ENCODE results near the gene ZBTB21.

The ZBTB21 gene

GRCh38 chr21:42016364-42016985, 6.3 kb upstream of the ZBTB21 start:
- no peak overlapping the region for H3K27ac ChIP-seq (replicated peaks; ENCODE audit: low read length)
- H2AFZ ChIP-seq (ENCODE audit: low read length), result no peak overlapping the region
- no peak overlapping the region for H3K9ac ChIP-seq (ENCODE audit: low read depth, low read length, poor library complexity)
- peaks cover 0 to 32% (median 8%) of the 10 kb centered on the region in 3 experiments for H3K27me3 ChIP-seq (ENCODE audit: control insufficient read depth in 3 of 3, insufficient read depth in 3 of 3, low read depth in 1 of 3, low read length in 3 of 3)
- H2BK120ac ChIP-seq (ENCODE audit: low read depth, low read length), result no peak overlapping the region
- no peak overlapping the region for H3K23ac ChIP-seq (ENCODE audit: low read depth, low read length, poor library complexity)
- H4K91ac ChIP-seq (ENCODE audit: low read depth, low read length, poor library complexity), result no peak overlapping the region
- H3K79me1 ChIP-seq (ENCODE audit: low read depth, low read length), result no peaks in the 10 kb centered on the region
- H3K9me3 ChIP-seq (replicated peaks in 1 of 2; ENCODE audit: control insufficient read depth in 2 of 2, insufficient read depth in 1 of 2, low read depth in 1 of 2, low read length in 2 of 2), result peaks cover 2 to 10% of the 10 kb centered on the region in 2 donors
- no peak overlapping the region for H3K4me2 ChIP-seq (ENCODE audit: insufficient read depth, low read length, poor library complexity, severe bottlenecking)
- H3K36me3 ChIP-seq (replicated peaks in 1 of 2; ENCODE audit: control insufficient read depth in 2 of 2, insufficient read depth in 2 of 2, low read length in 2 of 2), result no peaks in the 10 kb centered on the region
- no peak for DNase-seq (ENCODE audit: low spot score)
- no peak overlapping the region for H2BK15ac ChIP-seq (ENCODE audit: low read length)
- H4K8ac ChIP-seq (ENCODE audit: low read depth, low read length), result no peak overlapping the region
- H3K4ac ChIP-seq (ENCODE audit: low read length), result no peak overlapping the region
- no peak overlapping the region for H2BK5ac ChIP-seq (ENCODE audit: low read length)
- H3K4me3 ChIP-seq (ENCODE audit: low read length in 2 of 2), result no peak overlapping the region
- H2AK5ac ChIP-seq (ENCODE audit: low read depth, low read length), result peak overlapping the region; percentile 35
- peak overlapping the region; percentile 9 for H3K18ac ChIP-seq (ENCODE audit: low read length)
- H3K14ac ChIP-seq (ENCODE audit: low read length), result no peak overlapping the region
- H3K4me1 ChIP-seq (ENCODE audit: control insufficient read depth in 2 of 2, insufficient read depth in 1 of 2, low read depth in 1 of 2, low read length in 2 of 2), result peaks cover 5 to 6% of the 10 kb centered on the region in 2 donors
- H2BK12ac ChIP-seq (ENCODE audit: low read length), result peak overlapping the region; percentile 35
- no CpG with 5 or more reads among the region's 19 CpGs for WGBS, 2 donors (ENCODE audit: extremely low coverage in 2 of 2, insufficient read length in 2 of 2, insufficient replicate concordance in 1 of 2)

GRCh38 chr21:42013931-42014330, 3.8 kb upstream of the ZBTB21 start:
- Histone ChIP-seq H3K79me1 (ENCODE audit: low read depth, low read length) (no peaks in the 10 kb centered on the region), H3K9me3 (replicated peaks in 1 of 2; ENCODE audit: control insufficient read depth in 2 of 2, insufficient read depth in 1 of 2, low read depth in 1 of 2, low read length in 2 of 2) (peaks cover 2 to 10% of the 10 kb centered on the region in 2 donors), H2BK12ac (ENCODE audit: low read length) (no peak overlapping the region), H3K9ac (ENCODE audit: low read depth, low read length, poor library complexity) (no peak overlapping the region), H3K4ac (ENCODE audit: low read length) (no peak overlapping the region), H2BK120ac (ENCODE audit: low read depth, low read length) (no peak overlapping the region), H3K27me3 (ENCODE audit: control insufficient read depth in 3 of 3, insufficient read depth in 3 of 3, low read depth in 1 of 3, low read length in 3 of 3) (peaks cover 0 to 28% (median 8%) of the 10 kb centered on the region in 3 experiments), H4K91ac (ENCODE audit: low read depth, low read length, poor library complexity) (no peak overlapping the region), H3K4me2 (ENCODE audit: insufficient read depth, low read length, poor library complexity, severe bottlenecking) (no peak overlapping the region), H2BK5ac (ENCODE audit: low read length) (no peak overlapping the region), H2AFZ (ENCODE audit: low read length) (no peak overlapping the region), H2BK15ac (ENCODE audit: low read length) (no peak overlapping the region), H3K4me1 (ENCODE audit: control insufficient read depth in 2 of 2, insufficient read depth in 1 of 2, low read depth in 1 of 2, low read length in 2 of 2) (peaks cover 0 to 1% of the 10 kb centered on the region in 2 donors), H3K18ac (ENCODE audit: low read length) (no peak overlapping the region), H3K23ac (ENCODE audit: low read depth, low read length, poor library complexity) (no peak overlapping the region), H3K36me3 (replicated peaks in 1 of 2; ENCODE audit: control insufficient read depth in 2 of 2, insufficient read depth in 2 of 2, low read length in 2 of 2) (no peaks in the 10 kb centered on the region), H4K8ac (ENCODE audit: low read depth, low read length) (no peak overlapping the region), H3K27ac (replicated peaks; ENCODE audit: low read length) (no peak overlapping the region), H3K14ac (ENCODE audit: low read length) (no peak overlapping the region), H3K4me3 (ENCODE audit: low read length in 2 of 2) (no peak overlapping the region), H2AK5ac (ENCODE audit: low read depth, low read length) (no peak overlapping the region)
- WGBS, 2 donors (ENCODE audit: extremely low coverage in 2 of 2, insufficient read length in 2 of 2, insufficient replicate concordance in 1 of 2), result no CpG with 5 or more reads among the region's 7 CpGs
- no peak for DNase-seq (ENCODE audit: low spot score)

GRCh38 chr21:42013376-42013775, 3.2 kb upstream of the ZBTB21 start:
- Histone ChIP-seq H4K91ac (ENCODE audit: low read depth, low read length, poor library complexity) (no peak overlapping the region), H3K4ac (ENCODE audit: low read length) (no peak overlapping the region), H3K4me2 (ENCODE audit: insufficient read depth, low read length, poor library complexity, severe bottlenecking) (no peak overlapping the region), H3K9me3 (replicated peaks in 1 of 2; ENCODE audit: control insufficient read depth in 2 of 2, insufficient read depth in 1 of 2, low read depth in 1 of 2, low read length in 2 of 2) (peaks cover 2 to 10% of the 10 kb centered on the region in 2 donors), H2BK12ac (ENCODE audit: low read length) (no peak overlapping the region), H2AFZ (ENCODE audit: low read length) (no peak overlapping the region), H2BK15ac (ENCODE audit: low read length) (no peak overlapping the region), H3K23ac (ENCODE audit: low read depth, low read length, poor library complexity) (no peak overlapping the region), H3K79me1 (ENCODE audit: low read depth, low read length) (no peaks in the 10 kb centered on the region), H3K18ac (ENCODE audit: low read length) (no peak overlapping the region), H3K36me3 (replicated peaks in 1 of 2; ENCODE audit: control insufficient read depth in 2 of 2, insufficient read depth in 2 of 2, low read length in 2 of 2) (no peaks in the 10 kb centered on the region), H3K27me3 (ENCODE audit: control insufficient read depth in 3 of 3, insufficient read depth in 3 of 3, low read depth in 1 of 3, low read length in 3 of 3) (peaks cover 0 to 26% (median 8%) of the 10 kb centered on the region in 3 experiments), H3K4me3 (ENCODE audit: low read length in 2 of 2) (no peak overlapping the region), H3K9ac (ENCODE audit: low read depth, low read length, poor library complexity) (no peak overlapping the region), H2AK5ac (ENCODE audit: low read depth, low read length) (no peak overlapping the region), H2BK5ac (ENCODE audit: low read length) (no peak overlapping the region), H3K4me1 (ENCODE audit: control insufficient read depth in 2 of 2, insufficient read depth in 1 of 2, low read depth in 1 of 2, low read length in 2 of 2) (peaks cover 0 to 1% of the 10 kb centered on the region in 2 donors), H3K27ac (replicated peaks; ENCODE audit: low read length) (no peak overlapping the region), H4K8ac (ENCODE audit: low read depth, low read length) (no peak overlapping the region), H3K14ac (ENCODE audit: low read length) (no peak overlapping the region), H2BK120ac (ENCODE audit: low read depth, low read length) (no peak overlapping the region)
- no CpG with 5 or more reads among the region's 4 CpGs for WGBS, 2 donors (ENCODE audit: extremely low coverage in 2 of 2, insufficient read length in 2 of 2, insufficient replicate concordance in 1 of 2)
- DNase-seq (ENCODE audit: low spot score), result no peak

- H3K27ac ChIP-seq (replicated peaks; ENCODE audit: low read length), result no peak overlapping the region
- no peak for DNase-seq (ENCODE audit: low spot score)
- no peak overlapping the region for H3K4me3 ChIP-seq (ENCODE audit: low read length in 2 of 2)
- H3K9me3 ChIP-seq (replicated peaks in 1 of 2; ENCODE audit: control insufficient read depth in 2 of 2, insufficient read depth in 1 of 2, low read depth in 1 of 2, low read length in 2 of 2), result peaks cover 2 to 10% of the 10 kb centered on the region in 2 donors
- H2BK120ac ChIP-seq (ENCODE audit: low read depth, low read length), result no peak overlapping the region
- H4K91ac ChIP-seq (ENCODE audit: low read depth, low read length, poor library complexity), result no peak overlapping the region
- no peaks in the 10 kb centered on the region for H3K79me1 ChIP-seq (ENCODE audit: low read depth, low read length)
- peaks cover 0 to 1% of the 10 kb centered on the region in 2 donors for H3K4me1 ChIP-seq (ENCODE audit: control insufficient read depth in 2 of 2, insufficient read depth in 1 of 2, low read depth in 1 of 2, low read length in 2 of 2)
- no peak overlapping the region for H4K8ac ChIP-seq (ENCODE audit: low read depth, low read length)
- H2AK5ac ChIP-seq (ENCODE audit: low read depth, low read length), result no peak overlapping the region
- no peak overlapping the region for H2AFZ ChIP-seq (ENCODE audit: low read length)
- no peak overlapping the region for H3K4me2 ChIP-seq (ENCODE audit: insufficient read depth, low read length, poor library complexity, severe bottlenecking)
- no peak overlapping the region for H3K4ac ChIP-seq (ENCODE audit: low read length)
- H2BK15ac ChIP-seq (ENCODE audit: low read length), result no peak overlapping the region
- no peak overlapping the region for H2BK5ac ChIP-seq (ENCODE audit: low read length)
- H3K23ac ChIP-seq (ENCODE audit: low read depth, low read length, poor library complexity), result no peak overlapping the region
- no peak overlapping the region for H3K18ac ChIP-seq (ENCODE audit: low read length)
- H3K14ac ChIP-seq (ENCODE audit: low read length), result no peak overlapping the region
- H3K27me3 ChIP-seq (ENCODE audit: control insufficient read depth in 3 of 3, insufficient read depth in 3 of 3, low read depth in 1 of 3, low read length in 3 of 3), result peaks cover 0 to 26% (median 8%) of the 10 kb centered on the region in 3 experiments
- no peak overlapping the region for H3K9ac ChIP-seq (ENCODE audit: low read depth, low read length, poor library complexity)
- no CpG with 5 or more reads among the region's 3 CpGs for WGBS, 2 donors (ENCODE audit: extremely low coverage in 2 of 2, insufficient read length in 2 of 2, insufficient replicate concordance in 1 of 2)
- H2BK12ac ChIP-seq (ENCODE audit: low read length), result no peak overlapping the region
- H3K36me3 ChIP-seq (replicated peaks in 1 of 2; ENCODE audit: control insufficient read depth in 2 of 2, insufficient read depth in 2 of 2, low read length in 2 of 2), result peaks cover 0 to 3% of the 10 kb centered on the region in 2 donors
Observed at GRCh38 chr21:42012763-42013329, 2.7 kb upstream of the ZBTB21 start.

Data from neuronal stem cell (in vitro differentiated cells).